ENCODE measurements around the gene LRP5.
"Not testable (repeated sequence)": the region's sequence is repeated elsewhere in the genome, so short reads cannot be mapped to it uniquely, and the experiment has no call there.

Gene LRP5

GRCh38 chr11:68282141-68282860 lies 30.1 kb upstream of the LRP5 start:
- DNase-seq = no peak

- DNase-seq = no peak
Observed at GRCh38 chr11:68282861-68283230, 29.5 kb upstream of the LRP5 start.

- not testable (repeated sequence) for DNase-seq
Observed at GRCh38 chr11:68284588-68284987, 27.8 kb upstream of the LRP5 start.

- no peak for DNase-seq
Observed at GRCh38 chr11:68287419-68287818, 25.0 kb upstream of the LRP5 start.

GRCh38 chr11:68289456-68289855 lies 22.9 kb upstream of the LRP5 start:
- no peak for DNase-seq

- DNase-seq = no peak
Observed at GRCh38 chr11:68293708-68294107, 18.7 kb upstream of the LRP5 start.

GRCh38 chr11:68295271-68295670 lies 17.1 kb upstream of the LRP5 start:
- DNase-seq = no peak

- DNase-seq = no peak
Observed at GRCh38 chr11:68295940-68296339, 16.5 kb upstream of the LRP5 start.

GRCh38 chr11:68296344-68297051 lies 15.9 kb upstream of the LRP5 start:
- DNase-seq = no peak

- DNase-seq = no peak
Observed at GRCh38 chr11:68297052-68297378, 15.4 kb upstream of the LRP5 start.

- no peak for DNase-seq
Observed at GRCh38 chr11:68297494-68297811, 14.9 kb upstream of the LRP5 start.

GRCh38 chr11:68297812-68298658 lies 14.4 kb upstream of the LRP5 start:
- peak; percentile 71 for DNase-seq

- DNase-seq = no peak
Observed at GRCh38 chr11:68298659-68299516, 13.5 kb upstream of the LRP5 start.

GRCh38 chr11:68299517-68299879 lies 12.9 kb upstream of the LRP5 start:
- DNase-seq = not testable (repeated sequence)

- DNase-seq = no peak
Observed at GRCh38 chr11:68300076-68300830, 12.1 kb upstream of the LRP5 start.

- no peak for DNase-seq
Observed at GRCh38 chr11:68302256-68302655, 10.1 kb upstream of the LRP5 start.

GRCh38 chr11:68302670-68303069 lies 9.7 kb upstream of the LRP5 start:
- DNase-seq = no peak

- no peak for DNase-seq
Observed at GRCh38 chr11:68303083-68303482, 9.3 kb upstream of the LRP5 start.

- DNase-seq = no peak
Observed at GRCh38 chr11:68303982-68304780, 8.2 kb upstream of the LRP5 start.

GRCh38 chr11:68306636-68307035 lies 5.8 kb upstream of the LRP5 start:
- DNase-seq = no peak

- no peak for DNase-seq
Observed at GRCh38 chr11:68308068-68308467, 4.3 kb upstream of the LRP5 start.

Data from stimulated activated CD4-positive, alpha-beta T cell treated with anti-CD3 and anti-CD28 coated beads, Interleukin-4, amount 100 ng/mL, for 1 hour (primary cell).